GM21390 (cell line): ENCODE results near the gene KHDC4.
"Not testable (repeated sequence)": the region's sequence is repeated elsewhere in the genome, so short reads cannot be mapped to it uniquely, and the experiment has no call there.

Experiments used
- ATAC-seq: cut with Tn5 transposase; IDR thresholded peaks from one replicate; pipeline ENCODE4 v1.9.1; 2021; ENCODE audit not compliant: unreplicated experiment

The KHDC4 gene

DNA sequence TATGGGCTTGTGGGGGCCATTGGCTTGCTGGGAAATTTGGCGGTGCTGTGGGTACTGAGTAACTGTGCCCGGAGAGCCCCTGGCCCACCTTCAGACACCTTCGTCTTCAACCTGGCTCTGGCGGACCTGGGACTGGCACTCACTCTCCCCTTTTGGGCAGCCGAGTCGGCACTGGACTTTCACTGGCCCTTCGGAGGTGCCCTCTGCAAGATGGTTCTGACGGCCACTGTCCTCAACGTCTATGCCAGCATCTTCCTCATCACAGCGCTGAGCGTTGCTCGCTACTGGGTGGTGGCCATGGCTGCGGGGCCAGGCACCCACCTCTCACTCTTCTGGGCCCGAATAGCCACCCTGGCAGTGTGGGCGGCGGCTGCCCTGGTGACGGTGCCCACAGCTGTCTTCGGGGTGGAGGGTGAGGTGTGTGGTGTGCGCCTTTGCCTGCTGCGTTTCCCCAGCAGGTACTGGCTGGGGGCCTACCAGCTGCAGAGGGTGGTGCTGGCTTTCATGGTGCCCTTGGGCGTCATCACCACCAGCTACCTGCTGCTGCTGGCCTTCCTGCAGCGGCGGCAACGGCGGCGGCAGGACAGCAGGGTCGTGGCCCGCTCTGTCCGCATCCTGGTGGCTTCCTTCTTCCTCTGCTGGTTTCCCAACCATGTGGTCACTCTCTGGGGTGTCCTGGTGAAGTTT, 7.8 kb upstream of the KHDC4 start:
- no peak for ATAC-seq

- ATAC-seq: no peak
Observed at GRCh38 chr1:155940993-155941844, 7.0 kb upstream of the KHDC4 start, which contains the start of gene RXFP4. Gene RXFP4 (plus strand): TSS chr1:155941638. CDS start chr1:155941710, 72 bp downstream.

DNA sequence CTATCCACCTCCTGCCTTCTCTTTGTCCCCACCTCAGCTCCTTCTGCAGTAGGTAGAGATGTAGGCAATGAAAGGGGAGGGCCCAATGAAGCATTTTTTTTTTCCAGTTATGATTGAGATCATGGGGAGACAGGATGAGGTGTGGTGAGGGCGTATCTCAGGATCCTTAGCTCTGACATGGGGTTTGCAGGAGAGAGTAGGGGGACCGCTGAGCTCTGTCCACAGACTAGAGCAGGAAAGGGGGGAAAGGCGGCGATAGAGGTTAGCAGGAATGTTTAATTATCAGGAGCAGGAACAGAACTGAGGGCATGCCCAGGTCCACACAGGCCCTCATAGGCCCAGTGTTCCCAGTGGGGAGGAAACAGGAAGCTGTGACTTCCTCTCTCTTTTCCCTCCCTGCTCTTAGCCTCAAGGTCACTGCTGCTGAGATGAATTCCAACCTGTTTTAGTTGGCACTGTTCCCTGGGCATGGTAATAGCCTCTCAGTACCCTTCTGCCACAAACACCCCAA, 6.3 kb upstream of the KHDC4 start:
- ATAC-seq: no peak

- no peak for ATAC-seq
Observed at GRCh38 chr1:155938220-155938627, 4.0 kb upstream of the KHDC4 start.

GRCh38 chr1:155934936-155935590, 850 bp upstream of the KHDC4 start:
- ATAC-seq: no peak

GRCh38 chr1:155933591-155934096, 569 bp downstream of the KHDC4 start:
- ATAC-seq: no peak

DNA sequence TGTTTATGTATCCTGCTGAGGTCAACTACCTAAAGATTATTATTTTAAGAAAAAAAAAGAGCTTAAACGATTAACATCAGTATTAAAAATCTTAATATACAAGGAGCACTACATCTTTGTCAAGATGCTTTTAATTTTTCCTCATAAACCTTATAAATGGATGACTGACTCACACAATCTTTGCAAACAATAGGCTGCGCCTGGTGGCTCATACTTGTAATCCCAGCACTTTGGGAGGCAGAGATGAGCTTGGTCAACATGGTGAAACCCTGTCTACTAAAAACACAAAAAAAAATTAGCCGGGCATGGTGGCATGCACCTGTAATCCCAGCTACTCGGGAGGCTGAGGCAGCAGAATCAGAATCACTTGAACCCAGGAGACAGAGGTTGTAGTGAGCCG, 1.7 kb downstream of the KHDC4 start:
- no peak for ATAC-seq

DNA sequence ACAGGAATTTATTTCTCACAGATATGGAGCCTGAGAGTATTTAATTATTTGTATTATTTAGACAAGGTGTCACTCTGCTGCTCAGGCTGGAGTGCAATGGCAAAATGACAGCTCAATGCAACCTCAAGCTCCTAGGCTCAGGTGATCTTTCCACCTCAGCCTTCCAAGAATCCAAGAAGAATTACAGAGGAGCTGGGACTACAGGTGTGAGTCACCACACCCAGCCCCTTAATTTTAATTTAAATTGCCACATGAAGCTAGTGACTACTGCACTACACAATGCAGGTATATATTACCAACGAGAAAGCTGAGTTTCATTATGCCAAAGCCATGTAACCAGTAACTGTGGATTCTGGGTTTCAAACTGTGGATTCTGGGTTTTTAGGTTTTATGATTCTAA, 2.1 kb downstream of the KHDC4 start:
- no peak for ATAC-seq

DNA sequence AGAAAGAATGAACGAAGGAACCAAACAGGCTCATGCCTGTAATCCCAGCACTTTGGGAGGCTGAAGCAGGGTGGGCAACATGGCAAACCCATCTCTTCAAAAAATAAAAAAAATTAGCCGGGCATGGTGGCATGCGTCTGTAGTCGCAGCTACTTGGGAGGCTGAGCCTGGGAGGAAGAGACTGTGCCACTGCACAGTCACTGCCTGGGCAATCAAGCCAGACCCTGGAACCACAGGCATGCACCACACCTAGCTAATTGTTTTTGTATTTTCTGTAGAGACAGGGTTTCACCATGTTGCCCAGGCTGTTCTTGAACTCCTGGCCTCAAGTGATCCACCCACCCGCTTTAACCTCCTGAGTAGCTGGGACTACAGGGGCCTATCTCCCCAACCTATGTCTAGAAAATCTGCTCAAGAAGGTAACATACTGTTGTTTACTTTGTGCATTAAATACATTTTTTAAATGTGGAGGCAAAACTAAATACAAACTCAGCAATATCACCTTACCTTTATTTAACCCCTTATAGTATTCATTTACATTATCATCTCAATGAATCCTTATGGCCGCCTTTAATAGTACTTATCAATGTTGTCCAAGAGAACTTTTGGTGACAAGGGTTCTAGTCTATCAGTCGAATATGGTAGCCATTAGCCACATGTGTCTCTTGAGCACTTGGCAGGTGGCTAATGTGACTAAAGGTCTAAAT, 2.7 kb downstream of the KHDC4 start:
- no peak for ATAC-seq

DNA sequence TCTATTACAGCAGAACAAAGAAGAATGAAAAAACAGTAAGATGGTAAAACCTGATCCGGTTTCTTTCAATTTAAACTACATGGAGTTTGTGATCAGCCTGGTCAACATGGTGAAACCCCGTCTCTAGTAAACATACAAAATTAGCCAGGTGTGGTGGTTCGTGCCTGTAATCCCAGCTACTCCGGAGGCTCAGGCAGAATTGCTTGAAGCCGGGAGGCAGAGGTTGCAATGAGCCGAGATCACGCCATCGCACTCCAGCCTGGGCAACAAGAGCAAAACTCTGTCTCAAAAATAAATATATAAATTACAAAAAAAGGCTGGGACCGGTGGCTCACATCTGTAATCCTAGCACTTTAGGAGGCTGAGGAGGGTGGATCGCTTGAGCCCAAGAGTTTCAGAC, 3.5 kb downstream of the KHDC4 start:
- not testable (repeated sequence) for ATAC-seq

GRCh38 chr1:155929057-155929456, 5.2 kb downstream of the KHDC4 start:
- no peak for ATAC-seq

- no peak for ATAC-seq
Observed at GRCh38 chr1:155925506-155925905, 8.7 kb downstream of the KHDC4 start.

- no peak for ATAC-seq
Observed at GRCh38 chr1:155920717-155921116, 13.5 kb downstream of the KHDC4 start.

DNA sequence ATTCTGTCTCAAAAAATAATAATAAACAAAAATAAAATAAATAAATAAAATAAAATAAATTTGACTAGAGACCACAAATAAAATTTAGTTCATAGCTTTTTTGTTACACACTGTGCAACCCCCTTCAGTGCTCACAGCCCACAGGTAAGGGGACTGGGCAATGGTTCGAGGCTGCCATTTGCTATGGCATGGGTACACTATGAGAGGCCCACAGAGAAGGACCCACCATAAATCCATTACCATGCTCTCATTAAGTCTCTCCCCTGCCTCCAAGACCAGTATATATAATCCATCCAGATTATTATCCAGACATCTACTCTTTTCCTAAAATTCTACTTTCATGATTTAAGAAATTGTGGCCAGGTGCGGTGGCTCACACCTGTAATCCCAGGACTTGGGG, 14.4 kb downstream of the KHDC4 start:
- ATAC-seq: no peak

GRCh38 chr1:155918660-155919059, 15.6 kb downstream of the KHDC4 start:
- no peak for ATAC-seq

DNA sequence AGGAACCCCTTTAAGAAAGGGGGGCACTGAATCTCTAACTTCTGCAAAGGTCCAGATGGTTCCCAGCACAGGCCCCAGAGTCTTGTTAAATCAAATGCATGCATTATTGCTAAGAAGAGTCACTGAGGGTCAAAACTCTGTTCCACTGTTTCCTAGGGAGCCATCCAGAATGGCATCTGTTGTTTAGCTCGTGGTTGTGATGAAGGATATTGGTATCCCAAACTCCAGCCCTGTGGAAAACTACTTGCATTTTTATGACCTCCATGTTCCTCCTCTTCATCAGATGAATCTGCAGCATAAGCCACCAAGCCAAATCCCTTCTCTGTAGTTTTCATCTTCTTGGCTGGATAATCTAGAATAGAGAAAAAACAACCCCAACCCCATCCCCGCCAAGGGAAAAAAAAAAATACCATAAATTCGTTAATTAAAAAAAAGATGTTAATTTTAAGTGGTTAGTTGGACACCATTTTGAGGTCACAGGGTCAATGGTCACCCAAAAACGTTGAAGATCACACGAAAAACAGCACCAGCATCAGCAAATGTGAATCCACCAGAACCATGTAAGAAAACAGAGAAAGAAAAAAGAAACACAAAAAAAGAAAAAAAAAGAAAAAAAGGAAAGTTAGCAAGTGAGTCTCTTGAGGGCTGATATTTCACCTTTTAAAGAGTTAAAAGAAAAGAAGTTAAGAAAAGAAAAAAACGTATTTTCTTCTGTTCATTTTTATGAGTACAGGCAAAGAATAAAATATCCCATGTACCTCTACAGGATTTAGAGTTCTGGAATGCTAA, 20.1 kb downstream of the KHDC4 start:
- ATAC-seq: no peak

DNA sequence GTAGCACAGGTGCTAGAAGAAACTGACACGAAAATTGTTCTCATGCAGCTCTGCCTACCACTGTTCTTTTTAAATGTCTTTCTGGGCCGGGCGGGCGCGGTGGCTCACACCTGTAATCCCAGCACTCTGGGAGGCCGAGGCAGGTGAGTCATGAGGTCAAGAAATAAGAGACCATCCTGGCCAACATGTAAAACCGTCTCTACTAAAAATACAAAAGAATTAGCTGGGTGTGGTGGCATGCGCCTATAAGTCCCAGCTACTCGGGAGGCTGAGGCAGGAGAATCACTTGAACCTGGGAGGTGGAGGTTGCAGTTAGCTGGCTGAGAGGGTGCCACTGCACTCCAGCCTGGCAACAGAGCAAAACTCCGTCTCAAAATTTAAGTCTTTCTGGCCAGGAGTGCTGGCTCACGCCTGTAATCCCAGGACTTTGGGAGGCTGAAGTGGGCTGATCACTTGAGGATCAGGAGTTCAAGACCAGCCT, 22.1 kb downstream of the KHDC4 start:
- ATAC-seq: no peak

- peak; percentile 73 for ATAC-seq
Observed at GRCh38 chr1:155911156-155912055, 22.8 kb downstream of the KHDC4 start, which contains the start of gene RIT1. Gene RIT1 (minus strand): TSS chr1:155911349. CDS start chr1:155910761, 588 bp downstream.
